Natural killer cell (primary cell): ENCODE measurements around the gene KCNJ8. TPM values are rescaled to one million over a fixed set of nuclear protein-coding genes. Genes with fewer than 3 reads are reported as not detected.
"Not testable (repeated sequence)": the region's sequence is repeated elsewhere in the genome, so short reads cannot be mapped to it uniquely, and the experiment has no call there.

Experiments used
- ATAC-seq, 3 donors: fragments of 150-1000 bp in 2 of 3; fragments of 200-7000 bp in 1 of 3; cut with Tn5 transposase; 1 replicate in 1 of 3; 2 replicates in 2 of 3; pipeline ENCODE4 v1.10.0; 2021; ENCODE audit warnings: mild to moderate bottlenecking in 2 of 3, moderate library complexity in 2 of 3
- DNase-seq, 2 donors: peaks; one replicate each; pipeline versions ENCODE4 v3.0.0 to v3.0.0-alpha.2; 2013 to 2021; ENCODE audit warnings: mixed read lengths in 1 of 2
- H3K27ac ChIP-seq: one replicate; pipeline ENCODE4 v1.5.1; 2013; ENCODE audit warnings: mild to moderate bottlenecking, low read length
- H3K27me3 ChIP-seq: one replicate; pipeline ENCODE4 v1.6.1; 2013; ENCODE audit warnings: low read length; ENCODE audit not compliant: control insufficient read depth, insufficient read depth
- H3K36me3 ChIP-seq: one replicate; pipeline ENCODE4 v1.6.1; 2013; ENCODE audit warnings: low read length; ENCODE audit not compliant: control insufficient read depth, insufficient read depth
- H3K4me1 ChIP-seq: one replicate; pipeline ENCODE4 v1.6.1; 2013; ENCODE audit warnings: low read length; ENCODE audit not compliant: control insufficient read depth, insufficient read depth
- H3K4me3 ChIP-seq: one replicate; pipeline ENCODE4 v1.5.1; 2013; ENCODE audit warnings: low read length
- H3K9me3 ChIP-seq: one replicate; pipeline ENCODE4 v1.6.1; 2013; ENCODE audit warnings: low read length; ENCODE audit not compliant: control insufficient read depth, insufficient read depth
- H3K27ac Mint-ChIP-seq, 2 donors: one replicate each; pipeline ENCODE4 v1.8.0; 2022; ENCODE audit warnings: mild to moderate bottlenecking in 2 of 2, mixed read lengths in 2 of 2, moderate library complexity in 1 of 2
- H3K27me3 Mint-ChIP-seq, 2 donors: one replicate each; pipeline ENCODE4 v1.8.0; 2022; ENCODE audit warnings: low read depth in 2 of 2, mixed read lengths in 2 of 2
- H3K36me3 Mint-ChIP-seq: one replicate; pipeline ENCODE4 v1.8.0; 2022; ENCODE audit warnings: mixed read lengths
- H3K4me1 Mint-ChIP-seq, 2 donors: one replicate each; pipeline ENCODE4 v1.8.0; 2022; ENCODE audit warnings: mixed read lengths in 2 of 2
- H3K4me3 Mint-ChIP-seq: one replicate; pipeline ENCODE4 v1.8.0; 2022; ENCODE audit warnings: mild to moderate bottlenecking, moderate library complexity, mixed read lengths
- H3K9me3 Mint-ChIP-seq, 2 donors: one replicate each; pipeline ENCODE4 v1.8.0; 2022; ENCODE audit warnings: mixed read lengths in 2 of 2
- WGBS: methylation state at CpG from one replicate; pipeline ENCODE4 v1.1.7; 2013; ENCODE audit warnings: missing lambda C conversion rate; ENCODE audit not compliant: insufficient coverage; 5-methylcytosine and 5-hydroxymethylcytosine counted together
- intact Hi-C: fragments of 100-400 bp; cut with micrococcal nuclease; formaldehyde crosslinking; loops from one replicate; pipeline ENCODE4 v1.14.2; 2022
- total RNA-seq, 4 donors: library from RNA; stranded (reverse); fragments of 120-200 nt in 1 of 4; gene quantifications; one replicate each; pipeline versions ENCODE4 v1.2.3 to v1.2.4, GENCODE V29; 2013 to 2022
- TF ChIP-seq, protein P1 (sequence below): fragments of 200-600 bp; IDR thresholded peaks from one replicate; pipeline ENCODE4 v1.8.0; 2022; ENCODE audit warnings: antibody characterized with exemption

KCNJ8 gene
- total RNA-seq, 3 donors from 2014 or later (not counting 1 experiment from before 2014, with no cell fraction given) = not detected

DNA sequence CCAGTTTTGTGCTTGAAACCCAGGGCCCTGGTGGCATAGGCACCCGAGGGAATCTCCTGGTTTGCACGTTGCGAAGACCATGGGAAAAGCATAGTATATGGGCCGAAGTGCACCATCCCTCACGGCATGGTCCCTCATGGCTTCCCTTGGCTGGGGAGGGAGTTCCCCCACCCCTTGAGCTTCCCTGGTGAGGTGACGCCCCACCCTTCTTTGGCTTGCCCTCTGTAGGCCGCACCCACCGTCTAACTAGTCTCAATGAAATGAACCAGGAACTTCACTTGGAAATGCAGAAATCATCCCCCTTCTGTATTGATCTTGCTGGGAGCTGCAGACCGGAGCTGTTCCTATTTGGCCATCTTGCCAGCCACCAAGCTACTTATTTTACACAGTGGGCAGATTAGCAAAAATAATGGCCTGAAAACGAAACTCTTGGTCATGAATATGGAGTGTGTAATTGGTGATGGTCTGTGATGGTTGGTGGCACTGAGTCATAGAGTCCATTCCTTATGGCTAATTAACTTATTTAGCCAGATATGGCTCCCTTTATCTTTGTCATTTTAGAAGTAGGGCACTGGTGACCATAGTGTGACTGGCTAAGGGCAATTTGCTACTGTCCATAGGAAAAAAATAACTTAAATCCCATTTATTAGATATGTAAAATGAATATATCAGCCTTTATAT lies 21.3 kb upstream of the KCNJ8 start:
- DNase-seq = no peak
- H3K4me3 ChIP-seq = no peak overlapping the region
- WGBS = 84% methylated on average over 10 of the region's 10 CpGs
- no peaks in the 10 kb centered on the region for H3K9me3 ChIP-seq
- Mint-ChIP-seq H3K4me1 (no peaks in the 10 kb centered on the region), H3K4me3 (no peak overlapping the region), H3K27me3 (no peaks in the 10 kb centered on the region), H3K36me3 (no peaks in the 10 kb centered on the region), H3K9me3 (peaks cover 7 to 14% of the 10 kb centered on the region in 2 donors), H3K27ac (no peak overlapping the region)
- H3K4me1 ChIP-seq = no peaks in the 10 kb centered on the region
- intact Hi-C loops = no loop called here
- H3K27me3 ChIP-seq = no peaks in the 10 kb centered on the region
- TF ChIP-seq, protein P1, sequence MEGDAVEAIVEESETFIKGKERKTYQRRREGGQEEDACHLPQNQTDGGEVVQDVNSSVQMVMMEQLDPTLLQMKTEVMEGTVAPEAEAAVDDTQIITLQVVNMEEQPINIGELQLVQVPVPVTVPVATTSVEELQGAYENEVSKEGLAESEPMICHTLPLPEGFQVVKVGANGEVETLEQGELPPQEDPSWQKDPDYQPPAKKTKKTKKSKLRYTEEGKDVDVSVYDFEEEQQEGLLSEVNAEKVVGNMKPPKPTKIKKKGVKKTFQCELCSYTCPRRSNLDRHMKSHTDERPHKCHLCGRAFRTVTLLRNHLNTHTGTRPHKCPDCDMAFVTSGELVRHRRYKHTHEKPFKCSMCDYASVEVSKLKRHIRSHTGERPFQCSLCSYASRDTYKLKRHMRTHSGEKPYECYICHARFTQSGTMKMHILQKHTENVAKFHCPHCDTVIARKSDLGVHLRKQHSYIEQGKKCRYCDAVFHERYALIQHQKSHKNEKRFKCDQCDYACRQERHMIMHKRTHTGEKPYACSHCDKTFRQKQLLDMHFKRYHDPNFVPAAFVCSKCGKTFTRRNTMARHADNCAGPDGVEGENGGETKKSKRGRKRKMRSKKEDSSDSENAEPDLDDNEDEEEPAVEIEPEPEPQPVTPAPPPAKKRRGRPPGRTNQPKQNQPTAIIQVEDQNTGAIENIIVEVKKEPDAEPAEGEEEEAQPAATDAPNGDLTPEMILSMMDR = no peak
- H3K27ac ChIP-seq = no peak overlapping the region
- no peaks in the 10 kb centered on the region for H3K36me3 ChIP-seq
- no peak for ATAC-seq

GRCh38 chr12:21794807-21795595 lies 20.5 kb upstream of the KCNJ8 start:
- H3K4me1 Mint-ChIP-seq, H3K27me3 Mint-ChIP-seq, ATAC-seq, H3K4me3 ChIP-seq, H3K4me1 ChIP-seq, H3K36me3 Mint-ChIP-seq, DNase-seq, H3K9me3 ChIP-seq, intact Hi-C loops, H3K27ac ChIP-seq, H3K27me3 ChIP-seq, H3K27ac Mint-ChIP-seq, H3K36me3 ChIP-seq, H3K4me3 Mint-ChIP-seq: not testable (repeated sequence)
- peaks cover 7 to 14% of the 10 kb centered on the region in 2 donors for H3K9me3 Mint-ChIP-seq
- 79% methylated on average over 8 of the region's 8 CpGs for WGBS

- ATAC-seq, H3K27ac Mint-ChIP-seq, H3K27me3 ChIP-seq, H3K4me1 Mint-ChIP-seq, H3K4me3 ChIP-seq, H3K4me1 ChIP-seq, H3K9me3 ChIP-seq, H3K36me3 ChIP-seq, intact Hi-C loops, H3K27ac ChIP-seq, H3K36me3 Mint-ChIP-seq, DNase-seq, H3K27me3 Mint-ChIP-seq, H3K4me3 Mint-ChIP-seq: not testable (repeated sequence)
- H3K9me3 Mint-ChIP-seq = peaks cover 7 to 14% of the 10 kb centered on the region in 2 donors
- WGBS = no CpG with 5 or more reads among the region's 4 CpGs
Observed at GRCh38 chr12:21789687-21790086, 15.2 kb upstream of the KCNJ8 start.

GRCh38 chr12:21788089-21788983 lies 13.8 kb upstream of the KCNJ8 start:
- no peaks in the 10 kb centered on the region for H3K27me3 ChIP-seq
- Mint-ChIP-seq H3K4me3 (no peak overlapping the region), H3K4me1 (no peaks in the 10 kb centered on the region), H3K27ac (no peak overlapping the region), H3K36me3 (no peaks in the 10 kb centered on the region), H3K9me3 (peaks cover 6 to 10% of the 10 kb centered on the region in 2 donors), H3K27me3 (no peaks in the 10 kb centered on the region)
- no peak overlapping the region for H3K27ac ChIP-seq
- no peaks in the 10 kb centered on the region for H3K36me3 ChIP-seq
- H3K4me1 ChIP-seq = no peaks in the 10 kb centered on the region
- no peaks in the 10 kb centered on the region for H3K9me3 ChIP-seq
- DNase-seq = no peak
- H3K4me3 ChIP-seq = no peak overlapping the region
- TF ChIP-seq, protein P1 = no peak
- 88% methylated on average over 4 of the region's 7 CpGs for WGBS
- no peak for ATAC-seq
- intact Hi-C loops = no loop called here
